ENCODE measurements around the gene BRPF1.

Gene BRPF1

DNA sequence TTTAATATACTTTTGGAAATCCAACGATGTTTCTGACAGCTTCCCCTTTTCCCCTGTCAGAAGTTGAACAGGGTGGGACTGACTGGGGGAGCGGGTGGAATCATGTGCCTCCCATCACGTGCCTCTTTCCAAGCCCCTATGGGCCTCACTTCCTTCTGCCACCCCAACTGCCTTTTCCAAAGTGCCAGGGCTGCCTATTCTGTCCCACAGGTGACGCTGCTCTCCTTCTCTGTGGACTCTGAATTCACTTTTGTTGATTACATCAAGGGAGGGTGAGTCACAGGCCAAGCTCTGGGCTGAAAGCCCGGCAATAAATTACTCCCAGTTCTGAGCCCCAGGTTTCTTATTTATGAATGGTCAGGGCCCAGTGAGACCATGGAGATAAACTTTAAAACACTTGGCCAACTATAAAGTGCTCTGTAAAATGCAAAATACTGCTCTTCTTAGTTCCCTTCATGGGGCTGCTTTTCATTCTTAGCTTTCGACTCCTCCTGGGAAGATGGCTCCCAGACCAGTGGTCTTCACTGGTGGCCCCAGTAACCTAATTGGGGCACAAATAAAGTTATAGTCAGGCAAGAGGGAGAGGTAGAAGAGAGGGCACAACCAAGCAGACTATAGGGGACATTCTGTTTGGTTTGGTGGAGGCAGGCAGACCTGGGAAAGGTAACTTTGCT, 15.6 kb upstream of the BRPF1 start:
- H3K27ac ChIP-seq = no peak overlapping the region
- TF ChIP-seq ZFX (IDR thresholded peaks at IDR 0.05; ENCODE audit: borderline replicate concordance) = no peak
- TF ChIP-seq, protein P1, sequence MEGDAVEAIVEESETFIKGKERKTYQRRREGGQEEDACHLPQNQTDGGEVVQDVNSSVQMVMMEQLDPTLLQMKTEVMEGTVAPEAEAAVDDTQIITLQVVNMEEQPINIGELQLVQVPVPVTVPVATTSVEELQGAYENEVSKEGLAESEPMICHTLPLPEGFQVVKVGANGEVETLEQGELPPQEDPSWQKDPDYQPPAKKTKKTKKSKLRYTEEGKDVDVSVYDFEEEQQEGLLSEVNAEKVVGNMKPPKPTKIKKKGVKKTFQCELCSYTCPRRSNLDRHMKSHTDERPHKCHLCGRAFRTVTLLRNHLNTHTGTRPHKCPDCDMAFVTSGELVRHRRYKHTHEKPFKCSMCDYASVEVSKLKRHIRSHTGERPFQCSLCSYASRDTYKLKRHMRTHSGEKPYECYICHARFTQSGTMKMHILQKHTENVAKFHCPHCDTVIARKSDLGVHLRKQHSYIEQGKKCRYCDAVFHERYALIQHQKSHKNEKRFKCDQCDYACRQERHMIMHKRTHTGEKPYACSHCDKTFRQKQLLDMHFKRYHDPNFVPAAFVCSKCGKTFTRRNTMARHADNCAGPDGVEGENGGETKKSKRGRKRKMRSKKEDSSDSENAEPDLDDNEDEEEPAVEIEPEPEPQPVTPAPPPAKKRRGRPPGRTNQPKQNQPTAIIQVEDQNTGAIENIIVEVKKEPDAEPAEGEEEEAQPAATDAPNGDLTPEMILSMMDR (IDR thresholded peaks at IDR 0.05) = peak; percentile 24; the same call in 1 of the 2 replicates

- TF ChIP-seq, protein P1 (IDR thresholded peaks at IDR 0.05) = no peak
- TF ChIP-seq ZFX (IDR thresholded peaks at IDR 0.05; ENCODE audit: borderline replicate concordance) = no peak
- no peak overlapping the region for H3K27ac ChIP-seq
Observed at GRCh38 chr3:9716801-9717555, 14.6 kb upstream of the BRPF1 start.

GRCh38 chr3:9717563-9717962, 14.0 kb upstream of the BRPF1 start:
- TF ChIP-seq ZFX (IDR thresholded peaks at IDR 0.05; ENCODE audit: borderline replicate concordance) = no peak
- TF ChIP-seq, protein P1 (IDR thresholded peaks at IDR 0.05) = no peak
- H3K27ac ChIP-seq = no peak overlapping the region

GRCh38 chr3:9718118-9718517, 13.4 kb upstream of the BRPF1 start:
- H3K27ac ChIP-seq = no peak overlapping the region
- TF ChIP-seq, protein P1 (IDR thresholded peaks at IDR 0.05) = no peak
- TF ChIP-seq ZFX (IDR thresholded peaks at IDR 0.05; ENCODE audit: borderline replicate concordance) = no peak

DNA sequence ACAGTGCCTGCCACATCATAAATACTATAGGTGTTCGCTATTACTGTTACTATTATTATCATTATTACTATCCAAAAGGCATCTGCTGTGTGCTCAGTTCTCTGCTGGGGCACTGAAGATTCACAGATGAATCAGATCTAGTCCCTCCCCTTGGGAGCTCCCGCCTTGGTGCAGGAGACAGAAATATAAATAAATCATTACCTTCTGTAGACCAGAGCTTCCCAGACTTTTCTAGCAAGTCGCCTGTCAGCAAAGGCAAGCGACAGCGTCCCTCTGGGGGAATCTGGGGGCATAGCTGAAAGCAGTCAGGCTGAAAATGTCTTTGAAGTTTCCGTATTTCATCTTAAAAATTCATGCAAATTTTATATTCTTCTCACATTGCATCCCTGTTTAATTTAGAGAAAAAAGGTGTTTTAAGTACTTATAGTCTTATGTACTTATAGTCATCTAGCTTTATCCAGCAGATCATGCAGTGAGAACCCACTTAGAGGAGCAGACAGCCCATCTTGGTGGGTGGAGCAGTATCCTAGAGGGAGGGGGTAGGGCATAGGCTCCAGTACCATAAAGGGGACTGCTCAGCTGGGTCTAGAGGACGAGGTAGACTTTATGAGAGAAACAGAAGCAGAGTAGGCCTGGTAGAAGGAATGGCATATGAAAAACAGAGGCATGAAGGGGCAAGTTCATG, 10.4 kb upstream of the BRPF1 start:
- H3K27ac ChIP-seq = no peak overlapping the region
- TF ChIP-seq, protein P1 (IDR thresholded peaks at IDR 0.05) = no peak
- TF ChIP-seq ZFX (IDR thresholded peaks at IDR 0.05; ENCODE audit: borderline replicate concordance) = no peak

DNA sequence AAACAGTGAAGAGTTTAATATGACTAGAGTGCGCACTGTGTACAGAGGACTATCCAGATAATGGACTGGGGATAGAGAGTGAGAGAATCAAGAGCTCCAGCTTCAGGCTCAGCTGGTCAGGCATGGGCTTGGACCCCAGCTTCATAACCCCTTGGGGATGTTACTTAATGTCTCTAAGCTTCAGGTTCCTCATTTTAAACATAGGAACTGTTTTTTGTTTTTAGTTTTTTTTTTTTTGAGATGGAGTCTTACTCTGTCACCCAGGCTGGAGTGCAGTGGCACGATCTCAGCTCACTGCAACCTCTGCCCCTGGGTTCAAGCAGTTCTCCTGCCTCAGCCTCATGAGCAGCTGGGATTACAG, 9.9 kb upstream of the BRPF1 start:
- TF ChIP-seq, protein P1 (IDR thresholded peaks at IDR 0.05) = no peak
- no peak for TF ChIP-seq ZFX (IDR thresholded peaks at IDR 0.05; ENCODE audit: borderline replicate concordance)
- no peak overlapping the region for H3K27ac ChIP-seq

Measured in 22Rv1 (cell line).